Nephron (organoid): Measurements from ENCODE around the gene DOCK1.
A peak's percentile ranks its signal among the peaks of the same experiment; 100 is the strongest.

ENCODE experiments used
- H3K27ac Mint-ChIP-seq, 3 experiments: 2 replicates each; pipeline ENCODE4 v1.8.0; 2020; ENCODE audit warnings: mixed read lengths in 3 of 3, mild to moderate bottlenecking in 2 of 3, moderate library complexity in 1 of 3
- H3K27me3 Mint-ChIP-seq: 2 replicates; pipeline ENCODE4 v1.8.0; 2021; ENCODE audit warnings: low read depth, mild to moderate bottlenecking, moderate library complexity, mixed read lengths
- H3K36me3 Mint-ChIP-seq: 2 replicates; pipeline ENCODE4 v1.8.0; 2020; ENCODE audit warnings: low read depth, mixed read lengths
- H3K4me1 Mint-ChIP-seq: 2 replicates; pipeline ENCODE4 v1.8.0; 2020; ENCODE audit warnings: mixed read lengths
- H3K4me3 Mint-ChIP-seq, 3 experiments: 2 replicates each; pipeline ENCODE4 v1.8.0; 2020; ENCODE audit warnings: mild to moderate bottlenecking in 3 of 3, mixed read lengths in 3 of 3, moderate library complexity in 2 of 3
- H3K9me3 Mint-ChIP-seq: 2 replicates; pipeline ENCODE4 v1.8.0; 2020; ENCODE audit warnings: mixed read lengths
- TF ChIP-seq, protein P1 (sequence below), 3 experiments: fragments of 200-600 bp; sonication (generic); IDR thresholded peaks; one replicate each; pipeline ENCODE4 v1.5.0; 2021; ENCODE audit warnings: antibody characterized with exemption in 3 of 3; ENCODE audit not compliant: unreplicated experiment in 3 of 3

Gene DOCK1

GRCh38 chr10:127310923-127311322 lies 405.7 kb downstream of the DOCK1 start:
- no peaks in the 10 kb centered on the region for H3K36me3 Mint-ChIP-seq
- peak overlapping the region in 1 of 3 experiments; percentile 4 for H3K27ac Mint-ChIP-seq
- H3K4me3 Mint-ChIP-seq: no peak overlapping the region
- H3K9me3 Mint-ChIP-seq: no peaks in the 10 kb centered on the region
- TF ChIP-seq, protein P1, sequence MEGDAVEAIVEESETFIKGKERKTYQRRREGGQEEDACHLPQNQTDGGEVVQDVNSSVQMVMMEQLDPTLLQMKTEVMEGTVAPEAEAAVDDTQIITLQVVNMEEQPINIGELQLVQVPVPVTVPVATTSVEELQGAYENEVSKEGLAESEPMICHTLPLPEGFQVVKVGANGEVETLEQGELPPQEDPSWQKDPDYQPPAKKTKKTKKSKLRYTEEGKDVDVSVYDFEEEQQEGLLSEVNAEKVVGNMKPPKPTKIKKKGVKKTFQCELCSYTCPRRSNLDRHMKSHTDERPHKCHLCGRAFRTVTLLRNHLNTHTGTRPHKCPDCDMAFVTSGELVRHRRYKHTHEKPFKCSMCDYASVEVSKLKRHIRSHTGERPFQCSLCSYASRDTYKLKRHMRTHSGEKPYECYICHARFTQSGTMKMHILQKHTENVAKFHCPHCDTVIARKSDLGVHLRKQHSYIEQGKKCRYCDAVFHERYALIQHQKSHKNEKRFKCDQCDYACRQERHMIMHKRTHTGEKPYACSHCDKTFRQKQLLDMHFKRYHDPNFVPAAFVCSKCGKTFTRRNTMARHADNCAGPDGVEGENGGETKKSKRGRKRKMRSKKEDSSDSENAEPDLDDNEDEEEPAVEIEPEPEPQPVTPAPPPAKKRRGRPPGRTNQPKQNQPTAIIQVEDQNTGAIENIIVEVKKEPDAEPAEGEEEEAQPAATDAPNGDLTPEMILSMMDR (IDR thresholded peaks at IDR 0.05; ENCODE audit: unreplicated experiment in 3 of 3): no peak
- H3K27me3 Mint-ChIP-seq: no peaks in the 10 kb centered on the region
- H3K4me1 Mint-ChIP-seq: peaks cover 20% of the 10 kb centered on the region

- Mint-ChIP-seq H3K4me3 (no peak overlapping the region), H3K36me3 (no peaks in the 10 kb centered on the region), H3K4me1 (peaks cover 30% of the 10 kb centered on the region), H3K27me3 (no peaks in the 10 kb centered on the region), H3K27ac (peak overlapping the region in 1 of 3 experiments; percentile 77), H3K9me3 (no peaks in the 10 kb centered on the region)
- TF ChIP-seq, protein P1 (IDR thresholded peaks at IDR 0.05; ENCODE audit: unreplicated experiment in 3 of 3): no peak
Observed at GRCh38 chr10:127313996-127314700, 408.9 kb downstream of the DOCK1 start.

DNA sequence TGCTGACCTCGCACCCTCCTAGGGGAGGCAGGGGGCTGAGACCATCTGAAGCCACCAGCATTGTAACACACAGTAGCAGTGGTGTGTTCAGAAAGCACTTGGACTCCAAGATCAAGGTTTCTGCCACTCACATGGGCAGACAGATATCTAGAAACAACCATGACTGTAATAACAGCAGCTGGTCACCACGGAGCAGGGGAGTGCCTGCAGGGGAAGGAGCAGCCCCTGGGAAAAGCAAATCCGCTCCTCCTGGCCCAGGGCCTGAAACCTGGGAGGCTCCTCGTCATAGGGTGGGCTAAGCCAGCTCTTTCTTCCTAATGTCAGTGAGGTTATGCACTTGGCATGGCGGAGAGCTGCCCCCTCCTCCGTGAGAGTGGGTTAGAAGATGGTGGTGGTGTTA lies 409.6 kb downstream of the DOCK1 start:
- Mint-ChIP-seq H3K4me1 (peaks cover 30% of the 10 kb centered on the region), H3K9me3 (no peaks in the 10 kb centered on the region), H3K4me3 (no peak overlapping the region), H3K36me3 (no peaks in the 10 kb centered on the region), H3K27ac (peak overlapping the region in 1 of 3 experiments; percentile 77), H3K27me3 (no peaks in the 10 kb centered on the region)
- TF ChIP-seq, protein P1 (IDR thresholded peaks at IDR 0.05; ENCODE audit: unreplicated experiment in 3 of 3): no peak

DNA sequence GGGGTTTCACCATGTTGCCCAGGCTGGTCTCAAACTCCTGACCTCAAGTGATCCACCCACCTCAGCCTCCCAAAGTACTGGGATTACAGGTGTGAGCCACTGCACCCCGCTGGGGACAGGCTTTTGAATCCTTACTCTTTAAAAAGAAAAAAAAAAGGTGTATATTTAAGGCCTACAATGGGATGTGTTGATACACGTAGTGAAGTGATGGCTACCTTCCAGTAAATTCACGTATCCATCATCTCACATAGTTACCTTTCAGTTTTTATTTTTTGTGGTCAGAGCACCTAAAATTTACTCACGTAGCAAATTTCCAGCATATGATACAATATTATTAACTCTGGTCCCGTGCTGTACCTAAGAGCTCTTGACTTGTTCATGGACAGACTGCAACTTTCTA lies 410.7 kb downstream of the DOCK1 start:
- TF ChIP-seq, protein P1 (IDR thresholded peaks at IDR 0.05; ENCODE audit: unreplicated experiment in 3 of 3): no peak
- H3K9me3 Mint-ChIP-seq: no peaks in the 10 kb centered on the region
- H3K27ac Mint-ChIP-seq: no peak overlapping the region
- H3K4me1 Mint-ChIP-seq: peaks cover 23% of the 10 kb centered on the region
- no peaks in the 10 kb centered on the region for H3K27me3 Mint-ChIP-seq
- no peak overlapping the region for H3K4me3 Mint-ChIP-seq
- H3K36me3 Mint-ChIP-seq: no peaks in the 10 kb centered on the region

DNA sequence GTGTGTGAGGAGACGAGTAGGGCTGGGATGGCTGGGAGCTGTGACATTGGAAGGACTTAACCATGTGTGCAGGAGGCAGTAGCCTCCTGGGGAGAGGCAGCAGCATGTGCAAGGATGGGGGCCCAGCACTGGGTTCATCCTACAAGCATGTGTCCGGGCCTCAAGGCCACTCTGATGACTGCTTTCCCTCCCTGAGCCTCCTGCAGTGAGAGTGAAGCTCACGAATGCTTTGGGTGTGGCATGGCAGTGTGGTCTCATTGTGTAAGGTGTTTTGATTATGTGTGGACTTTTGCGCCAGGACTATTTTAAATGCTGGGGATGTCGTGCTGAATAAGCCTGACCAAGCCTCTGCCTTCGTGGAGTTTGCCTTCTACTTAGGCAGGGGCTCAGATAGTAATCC lies 413.2 kb downstream of the DOCK1 start:
- no peaks in the 10 kb centered on the region for H3K9me3 Mint-ChIP-seq
- peaks cover 23% of the 10 kb centered on the region for H3K4me1 Mint-ChIP-seq
- H3K27me3 Mint-ChIP-seq: no peaks in the 10 kb centered on the region
- no peak overlapping the region for H3K4me3 Mint-ChIP-seq
- H3K36me3 Mint-ChIP-seq: no peaks in the 10 kb centered on the region
- TF ChIP-seq, protein P1 (IDR thresholded peaks at IDR 0.05; ENCODE audit: unreplicated experiment in 3 of 3): no peak
- no peak overlapping the region for H3K27ac Mint-ChIP-seq

DNA sequence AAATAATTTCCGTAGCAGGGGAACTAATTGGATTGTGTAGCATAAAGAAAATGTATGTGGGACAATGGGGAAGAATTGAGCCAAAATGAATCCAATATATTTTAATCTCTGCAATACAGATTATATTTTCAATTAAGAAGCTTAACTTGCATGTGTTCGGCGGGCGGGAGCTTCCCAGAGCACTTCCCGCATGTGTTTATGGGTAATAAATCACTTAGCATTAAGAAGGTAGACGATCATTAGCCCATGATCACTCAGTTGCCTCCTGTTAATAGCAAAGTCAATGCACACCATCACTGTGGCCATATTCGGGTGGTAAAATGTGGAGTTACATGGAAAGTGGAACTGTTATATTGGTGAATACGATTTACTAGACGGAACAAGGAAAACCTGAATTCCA lies 414.0 kb downstream of the DOCK1 start:
- no peaks in the 10 kb centered on the region for H3K36me3 Mint-ChIP-seq
- H3K27me3 Mint-ChIP-seq: no peaks in the 10 kb centered on the region
- no peaks in the 10 kb centered on the region for H3K9me3 Mint-ChIP-seq
- H3K4me1 Mint-ChIP-seq: peaks cover 17% of the 10 kb centered on the region
- H3K4me3 Mint-ChIP-seq: no peak overlapping the region
- no peak overlapping the region for H3K27ac Mint-ChIP-seq
- TF ChIP-seq, protein P1 (IDR thresholded peaks at IDR 0.05; ENCODE audit: unreplicated experiment in 3 of 3): no peak
